HEK293 (cell line): ENCODE measurements around the gene FOXRED2.

Experiments used
- CTCF ChIA-PET: fragments of 350-600 bp; formaldehyde crosslinking; extraction: SDS; loops from one replicate; lab custom pipeline; 2021; ENCODE audit warnings: antibody characterized with exemption; lab: Yijun Ruan, JAX
- POLR2A ChIA-PET: fragments of 300-600 bp; formaldehyde crosslinking; extraction: SDS; loops from one replicate; lab custom pipeline; 2020; ENCODE audit warnings: antibody characterized with exemption, inconsistent platforms; lab: Yijun Ruan, JAX
- H3K27ac ChIP-seq: fragments of 200-500 bp; sonication (Bioruptor generic); 2 replicates; pipeline ENCODE4 v1.5.1; 2014; ENCODE audit warnings: low read depth, low read length, control low read depth, inconsistent platforms; ENCODE audit errors: extremely low read depth
- H3K36me3 ChIP-seq, 2 experiments: fragments of 200-500 bp in 1 of 2; sonication (Bioruptor generic) in 1 of 2; 1 replicate in 1 of 2; 2 replicates in 1 of 2; pipeline ENCODE4 v1.5.1; 2014 to 2017; ENCODE audit warnings: inconsistent platforms in 2 of 2, low read length in 2 of 2; ENCODE audit not compliant: control insufficient read depth in 2 of 2, insufficient read depth in 1 of 2
- H3K4me1 ChIP-seq: fragments of 200-500 bp; sonication (Bioruptor generic); 2 replicates; pipeline ENCODE4 v1.5.1; 2014; ENCODE audit warnings: mild to moderate bottlenecking, low read length, inconsistent platforms; ENCODE audit not compliant: control insufficient read depth, insufficient read depth
- H3K4me3 ChIP-seq: 2 replicates; pipeline ENCODE4 v1.5.1; 2011; ENCODE audit warnings: low read depth, mild to moderate bottlenecking, control low read depth, low read length, moderate library complexity
- H3K9me3 ChIP-seq: fragments of 200-500 bp; sonication (Bioruptor generic); 2 replicates; pipeline ENCODE4 v1.5.1; 2014; ENCODE audit warnings: low read depth, low read length, inconsistent platforms; ENCODE audit not compliant: control insufficient read depth, insufficient read depth
- GLI2 ChIP-seq: fragments of 450-650 bp; formaldehyde crosslinking; IDR thresholded peaks from 2 replicates; pipeline ENCODE4; 2017; ENCODE audit warnings: missing biosample characterization, missing genetic modification characterization, low read depth, borderline replicate concordance
- HOXD13 ChIP-seq: sonication (generic); formaldehyde crosslinking; IDR thresholded peaks from 2 replicates; pipeline ENCODE4 v1.8.0; 2022; ENCODE audit warnings: missing genetic modification reagents, borderline replicate concordance
- KLF7 ChIP-seq: fragments of 450-650 bp; formaldehyde crosslinking; IDR thresholded peaks from 2 replicates; pipeline ENCODE4 v1.5.1; 2016; ENCODE audit warnings: missing biosample characterization, missing genetic modification characterization, borderline replicate concordance
- MEIS1 ChIP-seq: sonication (generic); formaldehyde crosslinking; IDR thresholded peaks from 2 replicates; pipeline ENCODE4 v1.8.1; 2022; ENCODE audit warnings: missing genetic modification reagents, mild to moderate bottlenecking, borderline replicate concordance
- PRDM1 ChIP-seq: fragments of 450-650 bp; formaldehyde crosslinking; IDR thresholded peaks from 2 replicates; pipeline ENCODE4; 2016; ENCODE audit warnings: missing biosample characterization, missing genetic modification characterization
- ZIC2 ChIP-seq: fragments of 450-650 bp; formaldehyde crosslinking; IDR thresholded peaks from 2 replicates; pipeline ENCODE4 v1.5.1; 2016; ENCODE audit warnings: missing biosample characterization, missing genetic modification characterization
- ZNF146 ChIP-seq: fragments of 450-650 bp; formaldehyde crosslinking; IDR thresholded peaks from 2 replicates; pipeline ENCODE4 v1.5.1; 2016; ENCODE audit warnings: missing biosample characterization, missing genetic modification characterization
- ZNF169 ChIP-seq: fragments of 450-650 bp; formaldehyde crosslinking; IDR thresholded peaks from 2 replicates; pipeline ENCODE4 v1.5.1; 2016; ENCODE audit warnings: missing biosample characterization, missing genetic modification characterization
- ZNF211 ChIP-seq: fragments of 450-650 bp; formaldehyde crosslinking; IDR thresholded peaks from 2 replicates; pipeline ENCODE4 v1.5.1; 2016; ENCODE audit warnings: low read depth, missing biosample characterization, missing genetic modification characterization
- ZNF324 ChIP-seq: fragments of 450-650 bp; formaldehyde crosslinking; IDR thresholded peaks from 2 replicates; pipeline ENCODE4 v1.5.1; 2016; ENCODE audit warnings: missing biosample characterization, missing genetic modification characterization
- ZNF354C ChIP-seq: fragments of 450-650 bp; formaldehyde crosslinking; IDR thresholded peaks from 2 replicates; pipeline ENCODE4 v1.5.1; 2016; ENCODE audit warnings: missing biosample characterization, missing genetic modification characterization, low read depth, borderline replicate concordance
- ZNF501 ChIP-seq: fragments of 450-650 bp; formaldehyde crosslinking; IDR thresholded peaks from 2 replicates; pipeline ENCODE4 v1.5.1; 2016; ENCODE audit warnings: missing biosample characterization, missing genetic modification characterization
- ZNF514 ChIP-seq: fragments of 450-650 bp; formaldehyde crosslinking; IDR thresholded peaks from 2 replicates; pipeline ENCODE4 v1.5.1; 2016; ENCODE audit warnings: missing biosample characterization, missing genetic modification characterization
- ZNF530 ChIP-seq: fragments of 450-650 bp; formaldehyde crosslinking; IDR thresholded peaks from 2 replicates; pipeline ENCODE4 v1.5.1; 2016; ENCODE audit warnings: low read depth, missing biosample characterization, missing genetic modification characterization
- ZNF549 ChIP-seq: fragments of 450-650 bp; IDR thresholded peaks from 2 replicates; pipeline ENCODE4 v1.5.1; 2018; ENCODE audit warnings: missing biosample characterization, missing genetic modification characterization, mild to moderate bottlenecking, inconsistent platforms, moderate library complexity
- ZNF558 ChIP-seq: fragments of 450-650 bp; formaldehyde crosslinking; IDR thresholded peaks from 2 replicates; pipeline ENCODE4 v1.5.1; 2016; ENCODE audit warnings: missing biosample characterization, missing genetic modification characterization
- ZNF626 ChIP-seq: fragments of 450-650 bp; sonication (Bioruptor Pico); formaldehyde crosslinking; IDR thresholded peaks from 2 replicates; pipeline ENCODE4 v1.5.1; 2018; ENCODE audit warnings: missing biosample characterization, missing genetic modification characterization, inconsistent platforms
- ZNF777 ChIP-seq: fragments of 450-650 bp; formaldehyde crosslinking; IDR thresholded peaks from 2 replicates; pipeline ENCODE4 v1.5.1; 2017; ENCODE audit warnings: missing biosample characterization, missing genetic modification characterization, borderline replicate concordance
- ZNF785 ChIP-seq: fragments of 450-650 bp; formaldehyde crosslinking; IDR thresholded peaks from 2 replicates; pipeline ENCODE4 v1.5.1; 2016; ENCODE audit warnings: missing biosample characterization, missing genetic modification characterization
- ZNF792 ChIP-seq: fragments of 450-650 bp; formaldehyde crosslinking; IDR thresholded peaks from 2 replicates; pipeline ENCODE4 v1.5.1; 2016; ENCODE audit warnings: missing biosample characterization, missing genetic modification characterization
- TF ChIP-seq, protein P1 (sequence below): fragments of 450-650 bp; IDR thresholded peaks from 2 replicates; pipeline ENCODE4 v1.5.1; 2018; ENCODE audit warnings: missing biosample characterization, missing genetic modification characterization
- TF ChIP-seq, protein P2 (sequence below): fragments of 450-650 bp; formaldehyde crosslinking; IDR thresholded peaks from 2 replicates; pipeline ENCODE4 v1.5.1; 2017; ENCODE audit warnings: missing biosample characterization, missing genetic modification characterization
- TF ChIP-seq, protein P3 (sequence below): fragments of 450-650 bp; formaldehyde crosslinking; IDR thresholded peaks from 2 replicates; pipeline ENCODE4 v1.5.1; 2016; ENCODE audit warnings: missing biosample characterization, missing genetic modification characterization
- TF ChIP-seq, protein P4 (sequence below): fragments of 450-650 bp; formaldehyde crosslinking; IDR thresholded peaks from 2 replicates; pipeline ENCODE4 v1.5.1; 2016; ENCODE audit warnings: missing biosample characterization, missing genetic modification characterization, low read depth
- TF ChIP-seq, protein P5 (sequence below): fragments of 450-650 bp; formaldehyde crosslinking; IDR thresholded peaks from 2 replicates; pipeline ENCODE4 v1.5.1; 2016; ENCODE audit warnings: missing biosample characterization, missing genetic modification characterization
- TF ChIP-seq, protein P6 (sequence below): fragments of 450-650 bp; formaldehyde crosslinking; IDR thresholded peaks from 2 replicates; pipeline ENCODE4 v1.5.1; 2016; ENCODE audit warnings: missing biosample characterization, missing genetic modification characterization

The FOXRED2 gene

DNA sequence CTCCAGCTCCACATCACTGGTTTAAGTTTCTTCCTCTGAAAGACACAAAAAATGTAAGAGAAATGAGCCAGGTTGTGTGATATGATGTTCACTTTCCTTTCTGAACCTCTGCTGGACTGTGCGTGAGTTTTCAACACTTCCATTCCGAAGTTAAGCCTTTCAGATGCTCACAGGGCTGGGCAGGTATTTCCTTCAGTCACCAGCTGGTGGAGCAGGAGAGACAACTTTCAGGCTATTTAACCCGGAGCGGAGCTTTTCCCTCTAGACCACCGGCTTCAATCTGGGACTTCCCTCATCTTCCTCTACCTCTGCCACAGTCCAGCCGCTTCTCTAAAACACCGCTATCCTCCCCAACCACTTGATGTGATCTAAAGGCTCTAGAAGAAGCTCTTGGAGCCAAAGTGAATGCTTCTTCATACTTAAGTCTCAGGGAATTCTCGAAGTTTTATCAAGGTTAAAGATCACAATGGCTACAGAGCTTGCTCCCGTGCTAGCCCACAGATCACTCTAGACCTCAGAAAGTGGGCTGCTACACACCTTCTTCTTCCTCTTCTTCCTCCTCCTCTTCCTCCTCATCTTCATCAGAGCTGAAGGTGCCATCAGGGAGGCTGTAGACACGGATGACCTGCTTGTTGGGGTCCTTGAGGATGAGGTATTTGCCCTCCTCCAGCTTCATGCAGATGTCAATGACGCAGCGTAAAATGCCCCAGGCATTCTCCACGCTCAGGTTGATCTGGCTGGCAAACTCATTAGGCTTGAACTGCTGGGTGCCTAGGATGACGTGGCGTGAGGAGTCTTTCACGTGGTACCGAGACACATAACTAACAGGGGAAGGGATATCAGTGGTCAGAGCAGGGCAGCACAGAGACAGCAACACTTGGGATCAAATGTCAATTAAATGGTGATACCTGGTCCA lies 4.4 kb upstream of the FOXRED2 start (continued):
- TF ChIP-seq, protein P1, sequence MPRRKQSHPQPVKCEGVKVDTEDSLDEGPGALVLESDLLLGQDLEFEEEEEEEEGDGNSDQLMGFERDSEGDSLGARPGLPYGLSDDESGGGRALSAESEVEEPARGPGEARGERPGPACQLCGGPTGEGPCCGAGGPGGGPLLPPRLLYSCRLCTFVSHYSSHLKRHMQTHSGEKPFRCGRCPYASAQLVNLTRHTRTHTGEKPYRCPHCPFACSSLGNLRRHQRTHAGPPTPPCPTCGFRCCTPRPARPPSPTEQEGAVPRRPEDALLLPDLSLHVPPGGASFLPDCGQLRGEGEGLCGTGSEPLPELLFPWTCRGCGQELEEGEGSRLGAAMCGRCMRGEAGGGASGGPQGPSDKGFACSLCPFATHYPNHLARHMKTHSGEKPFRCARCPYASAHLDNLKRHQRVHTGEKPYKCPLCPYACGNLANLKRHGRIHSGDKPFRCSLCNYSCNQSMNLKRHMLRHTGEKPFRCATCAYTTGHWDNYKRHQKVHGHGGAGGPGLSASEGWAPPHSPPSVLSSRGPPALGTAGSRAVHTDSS (tag by site-specific recombination) = peak; percentile 99
- TF ChIP-seq PRDM1 (tag by site-specific recombination) = no peak

DNA sequence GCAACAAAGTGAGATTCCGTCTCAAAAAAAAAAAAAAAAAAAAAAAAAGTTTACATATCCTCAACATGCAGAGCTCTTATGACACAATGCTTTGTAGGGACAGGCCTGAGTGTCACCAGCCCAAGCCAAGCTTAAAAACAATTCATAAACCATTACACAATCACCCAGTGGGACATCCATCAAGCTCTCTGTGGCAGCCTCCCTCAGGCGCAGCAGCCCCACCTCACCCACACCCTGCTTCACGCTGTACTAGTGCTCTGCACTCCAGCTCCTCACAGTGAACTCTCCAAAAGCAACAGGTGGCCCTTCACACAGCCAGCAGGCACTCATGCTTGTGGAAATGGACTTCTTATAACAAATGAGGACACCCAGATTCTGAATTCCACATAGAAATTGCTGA lies 3.5 kb upstream of the FOXRED2 start:
- Histone ChIP-seq H3K4me1 (peaks cover 3% of the 10 kb centered on the region; the same call in 1 of the 2 replicates), H3K36me3 (peaks cover 35 to 61% of the 10 kb centered on the region in 2 experiments)
- TF ChIP-seq ZNF549 (tag by site-specific recombination) (no peak), MEIS1 (CRISPR knock-in tag) (no peak), ZNF530 (no peak), ZNF626 (tag by site-specific recombination) (no peak), ZNF785 (no peak), HOXD13 (no peak), ZNF558 (tag by site-specific recombination) (no peak), ZNF501 (no peak), ZNF169 (tag by site-specific recombination) (no peak), ZNF514 (tag by site-specific recombination) (no peak), ZNF777 (tag by site-specific recombination) (no peak), ZNF324 (tag by site-specific recombination) (no peak), ZNF354C (tag by site-specific recombination) (no peak), ZNF146 (tag by site-specific recombination) (no peak), GLI2 (tag by site-specific recombination) (no peak), ZNF211 (tag by site-specific recombination) (no peak), ZNF792 (tag by site-specific recombination) (no peak), KLF7 (no peak), ZIC2 (peak; percentile 99)
- TF ChIP-seq, protein P2, sequence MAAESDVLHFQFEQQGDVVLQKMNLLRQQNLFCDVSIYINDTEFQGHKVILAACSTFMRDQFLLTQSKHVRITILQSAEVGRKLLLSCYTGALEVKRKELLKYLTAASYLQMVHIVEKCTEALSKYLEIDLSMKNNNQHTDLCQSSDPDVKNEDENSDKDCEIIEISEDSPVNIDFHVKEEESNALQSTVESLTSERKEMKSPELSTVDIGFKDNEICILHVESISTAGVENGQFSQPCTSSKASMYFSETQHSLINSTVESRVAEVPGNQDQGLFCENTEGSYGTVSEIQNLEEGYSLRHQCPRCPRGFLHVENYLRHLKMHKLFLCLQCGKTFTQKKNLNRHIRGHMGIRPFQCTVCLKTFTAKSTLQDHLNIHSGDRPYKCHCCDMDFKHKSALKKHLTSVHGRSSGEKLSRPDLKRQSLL (tag by site-specific recombination) = no peak
- TF ChIP-seq, protein P3, sequence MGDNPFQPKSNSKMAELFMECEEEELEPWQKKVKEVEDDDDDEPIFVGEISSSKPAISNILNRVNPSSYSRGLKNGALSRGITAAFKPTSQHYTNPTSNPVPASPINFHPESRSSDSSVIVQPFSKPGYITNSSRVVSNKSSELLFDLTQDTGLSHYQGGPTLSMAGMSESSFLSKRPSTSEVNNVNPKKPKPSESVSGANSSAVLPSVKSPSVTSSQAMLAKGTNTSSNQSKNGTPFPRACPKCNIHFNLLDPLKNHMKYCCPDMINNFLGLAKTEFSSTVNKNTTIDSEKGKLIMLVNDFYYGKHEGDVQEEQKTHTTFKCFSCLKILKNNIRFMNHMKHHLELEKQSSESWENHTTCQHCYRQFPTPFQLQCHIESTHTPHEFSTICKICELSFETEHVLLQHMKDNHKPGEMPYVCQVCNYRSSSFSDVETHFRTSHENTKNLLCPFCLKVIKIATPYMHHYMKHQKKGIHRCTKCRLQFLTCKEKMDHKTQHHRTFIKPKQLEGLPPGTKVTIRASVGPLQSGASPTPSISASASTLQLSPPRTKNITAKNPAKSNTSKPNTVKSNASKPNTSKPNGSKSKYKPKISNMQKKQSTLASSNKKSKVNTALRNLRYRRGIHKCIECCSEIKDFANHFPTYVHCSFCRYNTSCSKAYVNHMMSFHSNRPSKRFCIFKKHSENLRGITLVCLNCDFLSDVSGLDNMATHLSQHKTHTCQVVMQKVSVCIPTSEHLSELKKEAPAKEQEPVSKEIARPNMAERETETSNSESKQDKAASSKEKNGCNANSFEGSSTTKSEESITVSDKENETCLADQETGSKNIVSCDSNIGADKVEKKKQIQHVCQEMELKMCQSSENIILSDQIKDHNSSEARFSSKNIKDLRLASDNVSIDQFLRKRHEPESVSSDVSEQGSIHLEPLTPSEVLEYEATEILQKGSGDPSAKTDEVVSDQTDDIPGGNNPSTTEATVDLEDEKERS = no peak
- TF ChIP-seq, protein P4, sequence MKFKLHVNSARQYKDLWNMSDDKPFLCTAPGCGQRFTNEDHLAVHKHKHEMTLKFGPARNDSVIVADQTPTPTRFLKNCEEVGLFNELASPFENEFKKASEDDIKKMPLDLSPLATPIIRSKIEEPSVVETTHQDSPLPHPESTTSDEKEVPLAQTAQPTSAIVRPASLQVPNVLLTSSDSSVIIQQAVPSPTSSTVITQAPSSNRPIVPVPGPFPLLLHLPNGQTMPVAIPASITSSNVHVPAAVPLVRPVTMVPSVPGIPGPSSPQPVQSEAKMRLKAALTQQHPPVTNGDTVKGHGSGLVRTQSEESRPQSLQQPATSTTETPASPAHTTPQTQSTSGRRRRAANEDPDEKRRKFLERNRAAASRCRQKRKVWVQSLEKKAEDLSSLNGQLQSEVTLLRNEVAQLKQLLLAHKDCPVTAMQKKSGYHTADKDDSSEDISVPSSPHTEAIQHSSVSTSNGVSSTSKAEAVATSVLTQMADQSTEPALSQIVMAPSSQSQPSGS = no peak
- TF ChIP-seq, protein P5, sequence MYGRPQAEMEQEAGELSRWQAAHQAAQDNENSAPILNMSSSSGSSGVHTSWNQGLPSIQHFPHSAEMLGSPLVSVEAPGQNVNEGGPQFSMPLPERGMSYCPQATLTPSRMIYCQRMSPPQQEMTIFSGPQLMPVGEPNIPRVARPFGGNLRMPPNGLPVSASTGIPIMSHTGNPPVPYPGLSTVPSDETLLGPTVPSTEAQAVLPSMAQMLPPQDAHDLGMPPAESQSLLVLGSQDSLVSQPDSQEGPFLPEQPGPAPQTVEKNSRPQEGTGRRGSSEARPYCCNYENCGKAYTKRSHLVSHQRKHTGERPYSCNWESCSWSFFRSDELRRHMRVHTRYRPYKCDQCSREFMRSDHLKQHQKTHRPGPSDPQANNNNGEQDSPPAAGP (tag by site-specific recombination) = 0 out of 2 replicates have a peak, but pooled peaks have one; percentile 13
- TF ChIP-seq, protein P6, sequence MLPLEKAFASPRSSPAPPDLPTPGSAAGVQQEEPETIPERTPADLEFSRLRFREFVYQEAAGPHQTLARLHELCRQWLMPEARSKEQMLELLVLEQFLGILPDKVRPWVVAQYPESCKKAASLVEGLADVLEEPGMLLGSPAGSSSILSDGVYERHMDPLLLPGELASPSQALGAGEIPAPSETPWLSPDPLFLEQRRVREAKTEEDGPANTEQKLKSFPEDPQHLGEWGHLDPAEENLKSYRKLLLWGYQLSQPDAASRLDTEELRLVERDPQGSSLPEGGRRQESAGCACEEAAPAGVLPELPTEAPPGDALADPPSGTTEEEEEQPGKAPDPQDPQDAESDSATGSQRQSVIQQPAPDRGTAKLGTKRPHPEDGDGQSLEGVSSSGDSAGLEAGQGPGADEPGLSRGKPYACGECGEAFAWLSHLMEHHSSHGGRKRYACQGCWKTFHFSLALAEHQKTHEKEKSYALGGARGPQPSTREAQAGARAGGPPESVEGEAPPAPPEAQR (tag by site-specific recombination) = no peak

More for the DNA sequence above, 3.5 kb upstream of the FOXRED2 start:
- Histone ChIP-seq H3K27ac (no peak overlapping the region), H3K9me3 (no peaks in the 10 kb centered on the region), H3K4me3 (no peak overlapping the region)
- POLR2A ChIA-PET = interaction anchor here (0.6 to 5.9 kb wide), 7 partner anchors 11 to 238 kb away, joined by 3 to 35 read pairs (median 6); partner anchors contain the start of gene EIF3D
- CTCF ChIA-PET = interaction anchor here (0.5 to 4.3 kb wide), 12 partner anchors 11 to 1000 kb away, joined by 3 to 45 read pairs (median 5); partner anchors contain the start of gene IFT27
